Small intestine (tissue), 7 donors: ENCODE measurements around the gene VWA8. TPM values are rescaled to one million over a fixed set of nuclear protein-coding genes. Genes with fewer than 3 reads are reported as not detected.
"Not testable (repeated sequence)": the region's sequence is repeated elsewhere in the genome, so short reads cannot be mapped to it uniquely, and the experiment has no call there.

Experiments used
- DNase-seq, 2 donors: peaks; one replicate each; pipeline versions ENCODE4 v3.0.0 to v3.0.0-alpha.2; 2013
- FAIRE-seq: peaks from 2 replicates; lab custom pipeline; 2012; peaks lifted over from hg19 to GRCh38; lab: Jason Lieb, UNC
- H3K27ac ChIP-seq, 3 donors: one replicate each; pipeline ENCODE4 v1.5.1; 2013; ENCODE audit warnings: low read length in 2 of 3, mild to moderate bottlenecking in 2 of 3, control low read depth in 1 of 3, inconsistent platforms in 1 of 3, low read depth in 1 of 3, moderate library complexity in 1 of 3
- H3K27me3 ChIP-seq, 3 donors: one replicate each; pipeline ENCODE4 v1.6.1; 2013; ENCODE audit warnings: low read length in 3 of 3, inconsistent platforms in 1 of 3; ENCODE audit not compliant: control insufficient read depth in 3 of 3, insufficient read depth in 3 of 3
- H3K36me3 ChIP-seq, 3 donors: one replicate each; pipeline ENCODE4 v1.6.1; 2013; ENCODE audit warnings: low read length in 3 of 3, inconsistent platforms in 1 of 3, low read depth in 1 of 3, mild to moderate bottlenecking in 1 of 3, moderate library complexity in 1 of 3; ENCODE audit not compliant: control insufficient read depth in 3 of 3, insufficient read depth in 2 of 3
- H3K4me1 ChIP-seq, 3 donors: one replicate each; pipeline ENCODE4 v1.6.1; 2013; ENCODE audit warnings: low read length in 2 of 3, inconsistent platforms in 1 of 3, low read depth in 1 of 3, mild to moderate bottlenecking in 1 of 3, moderate library complexity in 1 of 3; ENCODE audit not compliant: control insufficient read depth in 3 of 3, insufficient read depth in 2 of 3
- H3K4me3 ChIP-seq, 3 donors: one replicate each; pipeline ENCODE4 v1.5.1; 2013; ENCODE audit warnings: low read length in 3 of 3, control low read depth in 1 of 3, inconsistent platforms in 1 of 3, low read depth in 1 of 3, mild to moderate bottlenecking in 1 of 3, moderate library complexity in 1 of 3
- H3K9me3 ChIP-seq, 2 donors: one replicate each; pipeline ENCODE4 v1.6.1; 2013; ENCODE audit warnings: low read depth in 1 of 2, low read length in 1 of 2; ENCODE audit not compliant: control insufficient read depth in 2 of 2, insufficient read depth in 1 of 2
- WGBS, 3 donors: extraction: QIAGEN DNeasy Blood & Tissue Kit; methylation state at CpG; one replicate each; pipeline ENCODE4 v1.1.7; 2013; 5-methylcytosine and 5-hydroxymethylcytosine counted together
- polyA plus RNA-seq, 4 donors: library from polyadenylated mRNA; stranded (reverse) in 3 of 4; unstranded in 1 of 4; fragments of 200-250 nt in 3 of 4; fragments of 120-200 nt in 1 of 4; gene quantifications; one replicate each; pipeline versions ENCODE4 v1.2.1 to v1.2.3, GENCODE V29; 2013
- donor health status: healthy with polysubstance abuse.
- donor health status: control.
- donor health status: control.
- donor health status: Bipolar disorder and iron deficiency.
- donor health status: healthy.

Gene VWA8
- polyA plus RNA-seq, 4 donors: 3.8 to 11.5 (median 6.0) TPM

DNA sequence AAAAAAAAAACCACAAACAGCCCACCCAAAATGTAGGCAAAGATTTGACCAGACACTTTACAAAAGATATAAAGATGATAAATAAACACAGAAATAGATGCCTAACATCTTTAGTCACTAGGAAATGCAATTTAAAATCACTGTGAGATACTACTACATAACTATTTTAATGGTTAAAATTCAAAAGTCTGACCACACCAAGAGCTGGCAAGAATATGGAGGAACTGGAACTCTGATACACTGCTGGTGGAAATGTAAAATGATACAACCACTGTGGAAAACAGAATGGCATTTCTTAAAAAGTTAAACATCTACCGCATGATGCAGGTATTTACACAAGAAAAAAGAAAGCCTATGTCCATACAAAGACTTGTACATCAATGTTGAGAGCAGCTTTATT, 26.8 kb downstream of the VWA8 start:
- FAIRE-seq (no peak), DNase-seq (no peak)
- Histone ChIP-seq H3K4me3 (no peak overlapping the region), H3K27me3 (no peaks in the 10 kb centered on the region), H3K9me3 (no peaks in the 10 kb centered on the region), H3K36me3 (peaks cover 0 to 2% (median 1%) of the 10 kb centered on the region in 3 donors), H3K27ac (no peak overlapping the region), H3K4me1 (no peaks in the 10 kb centered on the region)
- 100% methylated on average over 1 of the region's 1 CpG for WGBS, 3 donors

DNA sequence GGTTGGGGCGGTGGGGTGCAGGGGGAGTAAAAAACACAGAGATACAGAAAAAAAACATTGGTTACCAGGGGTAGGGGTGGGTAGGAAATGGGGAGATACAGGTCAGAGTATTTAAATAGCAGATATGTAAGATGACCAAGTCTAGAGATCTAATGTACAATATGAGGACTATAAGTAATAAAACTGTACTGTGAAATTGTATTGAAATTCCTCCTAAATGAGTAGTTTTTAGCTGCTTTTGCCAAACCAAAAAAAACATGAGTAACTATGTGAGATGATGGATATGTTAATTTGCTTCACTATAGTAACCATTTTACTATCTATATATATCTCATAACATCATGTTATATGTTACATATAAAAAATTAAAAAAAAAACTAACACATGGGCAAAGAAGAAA, 29.6 kb downstream of the VWA8 start:
- no peak overlapping the region for H3K4me3 ChIP-seq
- H3K27ac ChIP-seq: no peak overlapping the region
- H3K4me1 ChIP-seq: no peaks in the 10 kb centered on the region
- 94 to 95% (median 95%) methylated on average over 1 of the region's 1 CpG for WGBS, 3 donors
- FAIRE-seq (no peak), DNase-seq (no peak)
- no peaks in the 10 kb centered on the region for H3K27me3 ChIP-seq
- H3K9me3 ChIP-seq: peaks cover 0 to 7% of the 10 kb centered on the region in 2 donors
- peaks cover 0 to 5% (median 1%) of the 10 kb centered on the region in 3 donors for H3K36me3 ChIP-seq

DNA sequence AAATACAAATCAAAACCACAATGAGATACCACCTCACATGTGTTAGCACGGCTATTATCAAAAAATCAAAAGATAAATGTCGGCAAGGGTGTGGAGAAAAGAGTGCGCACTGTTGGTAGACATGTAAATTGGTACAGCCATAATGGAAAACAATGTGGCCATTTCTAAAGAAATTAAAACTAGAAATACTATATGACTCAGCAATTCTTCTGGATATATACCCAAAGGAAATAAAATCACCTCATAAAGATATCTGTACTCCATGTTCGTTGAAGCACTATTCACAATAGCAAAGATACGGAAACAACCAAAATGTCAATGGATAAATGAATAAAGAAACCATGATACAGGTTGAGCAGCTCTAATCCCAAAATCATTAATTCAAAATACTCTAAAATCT, 30.8 kb downstream of the VWA8 start:
- H3K4me1 ChIP-seq: no peaks in the 10 kb centered on the region
- H3K4me3 ChIP-seq: no peak overlapping the region
- H3K9me3 ChIP-seq: peaks cover 0 to 16% of the 10 kb centered on the region in 2 donors
- peaks cover 0 to 5% (median 1%) of the 10 kb centered on the region in 3 donors for H3K36me3 ChIP-seq
- DNase-seq (no peak), FAIRE-seq (no peak)
- H3K27me3 ChIP-seq: no peaks in the 10 kb centered on the region
- WGBS, 3 donors: 97 to 99% (median 98%) methylated on average over 5 of the region's 5 CpGs
- no peak overlapping the region for H3K27ac ChIP-seq

DNA sequence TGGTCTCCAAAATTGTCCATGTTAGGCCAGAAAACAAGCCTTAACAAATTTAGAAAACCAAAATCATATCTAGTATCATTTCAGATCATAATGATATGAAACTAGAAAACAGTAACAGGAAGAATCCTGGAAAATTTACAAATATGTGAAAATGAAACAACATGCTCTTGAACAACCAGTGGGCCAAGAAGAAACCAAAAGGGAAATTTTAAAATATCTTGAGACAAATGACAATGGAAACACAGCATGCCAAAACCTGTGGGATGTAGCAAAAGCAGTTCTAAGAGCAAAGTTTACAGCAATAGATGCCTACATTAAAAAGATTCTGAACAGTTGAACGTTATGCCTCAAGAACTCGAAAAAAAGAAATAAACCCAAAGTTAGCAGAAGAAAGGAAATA, 32.6 kb downstream of the VWA8 start:
- H3K27ac ChIP-seq: no peak overlapping the region
- no peaks in the 10 kb centered on the region for H3K27me3 ChIP-seq
- FAIRE-seq (no peak), DNase-seq (no peak)
- H3K4me3 ChIP-seq: no peak overlapping the region
- WGBS, 3 donors: 60 to 100% (median 71%) methylated on average over 2 of the region's 2 CpGs
- peaks cover 0 to 8% (median 1%) of the 10 kb centered on the region in 3 donors for H3K36me3 ChIP-seq
- peaks cover 0 to 25% of the 10 kb centered on the region in 2 donors for H3K9me3 ChIP-seq
- no peaks in the 10 kb centered on the region for H3K4me1 ChIP-seq

DNA sequence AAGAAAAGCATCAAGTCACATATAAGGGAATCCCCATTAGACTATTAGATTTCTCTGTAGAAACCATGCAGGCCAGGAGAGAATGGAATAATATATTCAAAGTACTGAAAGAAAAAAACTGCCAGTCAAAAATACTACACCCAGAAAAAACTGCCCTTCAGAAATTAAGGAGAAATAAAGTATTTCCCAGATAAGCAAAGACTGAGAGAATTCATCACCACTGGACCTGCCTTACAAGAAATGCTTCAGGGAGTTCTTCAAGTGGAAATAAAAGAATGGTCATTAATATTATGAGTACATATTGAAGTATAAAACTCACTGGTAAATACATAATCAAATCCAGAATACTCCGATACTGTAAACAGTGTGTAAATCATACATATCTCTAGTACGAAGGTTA, 35.9 kb downstream of the VWA8 start:
- H3K4me1 ChIP-seq: no peaks in the 10 kb centered on the region
- WGBS, 3 donors: 95 to 97% (median 96%) methylated on average over 2 of the region's 2 CpGs
- no peaks in the 10 kb centered on the region for H3K27me3 ChIP-seq
- no peak overlapping the region for H3K27ac ChIP-seq
- H3K4me3 ChIP-seq: no peak overlapping the region
- no peak for FAIRE-seq
- peaks cover 0 to 8% (median 0%) of the 10 kb centered on the region in 3 donors for H3K36me3 ChIP-seq
- DNase-seq: no peak
- H3K9me3 ChIP-seq: peaks cover 0 to 25% of the 10 kb centered on the region in 2 donors

DNA sequence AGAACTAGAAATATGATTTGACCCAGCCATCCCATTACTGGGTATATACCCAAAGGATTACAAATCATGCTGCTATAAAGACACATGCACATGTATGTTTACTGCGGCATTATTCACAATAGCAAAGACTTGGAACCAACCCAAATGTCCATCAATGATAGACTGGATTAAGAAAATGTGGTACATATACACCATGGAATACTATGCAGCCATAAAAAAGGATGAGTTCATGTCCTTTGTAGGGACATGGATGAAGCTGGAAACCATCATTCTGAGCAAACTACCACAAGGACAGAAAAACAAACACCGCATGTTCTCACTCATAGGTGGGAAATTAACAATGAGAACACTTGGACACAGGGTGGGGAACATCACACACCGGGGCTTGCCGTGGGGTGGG, 38.0 kb downstream of the VWA8 start:
- H3K27ac ChIP-seq, H3K27me3 ChIP-seq, H3K4me1 ChIP-seq, H3K4me3 ChIP-seq, H3K36me3 ChIP-seq, DNase-seq, FAIRE-seq: not testable (repeated sequence)
- WGBS, 3 donors: 98 to 100% (median 99%) methylated on average over 4 of the region's 4 CpGs
- H3K9me3 ChIP-seq: peaks cover 0 to 25% of the 10 kb centered on the region in 2 donors

DNA sequence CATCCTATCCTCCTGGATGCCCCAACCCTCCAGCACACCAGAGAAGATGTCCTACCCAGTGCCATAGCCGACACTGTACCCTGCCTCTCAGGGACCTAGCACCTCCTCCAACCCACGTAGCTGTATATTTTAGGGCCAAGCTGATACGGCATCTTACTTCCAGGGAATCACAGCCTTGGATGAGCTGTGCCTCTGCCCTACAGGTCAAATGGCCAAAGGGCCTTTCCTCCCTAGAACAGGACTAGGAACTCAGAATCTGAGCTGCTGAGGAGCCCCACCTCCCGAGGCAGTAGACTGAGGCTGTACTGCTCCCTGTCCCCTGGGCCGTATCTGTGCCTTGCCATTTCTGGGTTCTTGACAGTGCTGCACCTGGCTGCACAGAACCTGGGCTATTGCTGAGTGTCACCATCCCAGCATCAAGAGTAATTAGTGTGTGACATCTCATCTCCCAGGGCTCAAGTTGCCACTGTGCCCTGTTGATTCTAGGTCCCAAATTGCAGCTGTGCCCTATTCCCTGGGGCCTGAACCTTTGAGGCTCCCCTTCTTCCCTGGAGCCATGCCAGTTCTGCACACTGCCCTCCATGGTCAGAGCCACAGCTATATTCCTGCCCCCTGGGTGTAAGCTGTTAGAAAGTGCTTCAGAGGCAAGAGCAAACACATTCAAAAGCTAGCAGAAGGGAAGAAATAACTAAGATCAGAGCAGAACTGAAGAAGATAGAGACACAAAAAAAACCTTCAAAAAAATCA, 41.0 kb downstream of the VWA8 start:
- DNase-seq (no peak), FAIRE-seq (no peak)

DNA sequence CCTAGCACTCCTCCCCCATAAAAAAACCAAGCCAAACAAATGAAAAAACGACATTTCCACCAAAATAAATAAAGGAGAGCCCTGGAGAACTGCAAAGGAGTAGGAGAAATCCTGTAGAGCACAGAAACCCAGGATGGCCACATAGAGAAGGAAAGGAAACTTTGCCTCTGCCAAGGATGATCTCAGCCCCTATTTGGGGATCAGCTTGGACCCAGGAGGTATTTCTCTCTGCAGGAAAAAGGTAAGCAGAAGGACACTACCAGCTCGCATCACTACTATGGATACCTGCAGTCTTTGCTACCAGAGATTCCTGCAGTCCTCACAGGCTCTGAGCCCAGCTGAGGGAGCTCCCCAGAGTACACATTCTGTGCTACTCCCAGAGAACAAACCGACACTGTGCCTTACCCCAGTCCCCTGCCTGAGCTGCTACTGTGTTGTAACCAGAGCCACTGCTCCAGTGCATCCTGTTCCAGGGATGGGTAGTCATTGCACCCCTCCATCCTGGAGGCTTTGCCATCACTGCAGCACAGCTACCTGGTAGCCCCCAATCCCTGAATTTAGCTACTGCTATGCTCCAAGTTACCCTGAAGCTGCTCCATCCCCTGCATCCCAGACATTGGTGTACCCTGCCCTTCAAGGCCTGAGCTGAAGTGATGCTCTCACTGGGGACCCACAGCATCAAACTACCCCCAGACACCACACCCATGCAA, 41.7 kb downstream of the VWA8 start:
- H3K4me1 ChIP-seq: peaks cover 0 to 2% (median 0%) of the 10 kb centered on the region in 3 donors
- WGBS, 3 donors: 70 to 86% (median 83%) methylated on average over 3 of the region's 3 CpGs
- H3K36me3 ChIP-seq: peaks cover 0 to 4% (median 0%) of the 10 kb centered on the region in 3 donors
- no peak overlapping the region for H3K27ac ChIP-seq
- H3K9me3 ChIP-seq: peaks cover 0 to 5% of the 10 kb centered on the region in 2 donors
- no peak overlapping the region for H3K4me3 ChIP-seq
- H3K27me3 ChIP-seq: no peaks in the 10 kb centered on the region
- no peak for DNase-seq
- FAIRE-seq: no peak

More for the DNA sequence above, 41.0 kb downstream of the VWA8 start:
- peaks cover 0 to 4% (median 0%) of the 10 kb centered on the region in 3 donors for H3K36me3 ChIP-seq
- no peaks in the 10 kb centered on the region for H3K27me3 ChIP-seq
- no peak overlapping the region for H3K27ac ChIP-seq
- H3K9me3 ChIP-seq: peaks cover 0 to 9% of the 10 kb centered on the region in 2 donors
- no peak overlapping the region for H3K4me3 ChIP-seq
- WGBS, 3 donors: 74 to 92% (median 89%) methylated on average over 5 of the region's 5 CpGs
- peaks cover 0 to 2% (median 0%) of the 10 kb centered on the region in 3 donors for H3K4me1 ChIP-seq
